Measurements from ENCODE around the gene MLPH.

Gene MLPH

DNA sequence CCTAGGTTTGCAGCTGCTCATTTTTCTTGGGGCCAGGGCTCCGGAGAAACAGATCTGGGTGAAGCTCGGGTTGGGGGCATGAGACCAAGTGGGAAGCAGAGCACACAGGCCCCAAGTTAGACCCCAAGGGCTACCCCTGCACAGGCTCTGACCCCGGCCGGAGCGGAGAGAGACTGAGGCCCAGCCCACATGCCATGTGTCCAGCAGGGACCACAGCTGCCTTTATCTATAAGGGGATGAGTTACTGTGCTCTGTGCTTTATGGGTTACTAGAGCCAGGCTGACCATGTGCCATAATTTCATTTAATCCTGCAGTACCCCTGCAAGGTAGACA, 49.0 kb downstream of the MLPH start:
- TF ChIP-seq, protein P1, sequence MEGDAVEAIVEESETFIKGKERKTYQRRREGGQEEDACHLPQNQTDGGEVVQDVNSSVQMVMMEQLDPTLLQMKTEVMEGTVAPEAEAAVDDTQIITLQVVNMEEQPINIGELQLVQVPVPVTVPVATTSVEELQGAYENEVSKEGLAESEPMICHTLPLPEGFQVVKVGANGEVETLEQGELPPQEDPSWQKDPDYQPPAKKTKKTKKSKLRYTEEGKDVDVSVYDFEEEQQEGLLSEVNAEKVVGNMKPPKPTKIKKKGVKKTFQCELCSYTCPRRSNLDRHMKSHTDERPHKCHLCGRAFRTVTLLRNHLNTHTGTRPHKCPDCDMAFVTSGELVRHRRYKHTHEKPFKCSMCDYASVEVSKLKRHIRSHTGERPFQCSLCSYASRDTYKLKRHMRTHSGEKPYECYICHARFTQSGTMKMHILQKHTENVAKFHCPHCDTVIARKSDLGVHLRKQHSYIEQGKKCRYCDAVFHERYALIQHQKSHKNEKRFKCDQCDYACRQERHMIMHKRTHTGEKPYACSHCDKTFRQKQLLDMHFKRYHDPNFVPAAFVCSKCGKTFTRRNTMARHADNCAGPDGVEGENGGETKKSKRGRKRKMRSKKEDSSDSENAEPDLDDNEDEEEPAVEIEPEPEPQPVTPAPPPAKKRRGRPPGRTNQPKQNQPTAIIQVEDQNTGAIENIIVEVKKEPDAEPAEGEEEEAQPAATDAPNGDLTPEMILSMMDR (IDR thresholded peaks at IDR 0.05; ENCODE audit: insufficient read depth, missing control alignments), result no peak
- DNase-seq (ENCODE audit: insufficient read length, low spot score) (no peak), FAIRE-seq (no peak)

- DNase-seq (ENCODE audit: insufficient read length, low spot score) (no peak), FAIRE-seq (no peak)
These were observed 49.6 kb downstream of the MLPH start for GRCh38 chr2:237536617-237537016.

DNA sequence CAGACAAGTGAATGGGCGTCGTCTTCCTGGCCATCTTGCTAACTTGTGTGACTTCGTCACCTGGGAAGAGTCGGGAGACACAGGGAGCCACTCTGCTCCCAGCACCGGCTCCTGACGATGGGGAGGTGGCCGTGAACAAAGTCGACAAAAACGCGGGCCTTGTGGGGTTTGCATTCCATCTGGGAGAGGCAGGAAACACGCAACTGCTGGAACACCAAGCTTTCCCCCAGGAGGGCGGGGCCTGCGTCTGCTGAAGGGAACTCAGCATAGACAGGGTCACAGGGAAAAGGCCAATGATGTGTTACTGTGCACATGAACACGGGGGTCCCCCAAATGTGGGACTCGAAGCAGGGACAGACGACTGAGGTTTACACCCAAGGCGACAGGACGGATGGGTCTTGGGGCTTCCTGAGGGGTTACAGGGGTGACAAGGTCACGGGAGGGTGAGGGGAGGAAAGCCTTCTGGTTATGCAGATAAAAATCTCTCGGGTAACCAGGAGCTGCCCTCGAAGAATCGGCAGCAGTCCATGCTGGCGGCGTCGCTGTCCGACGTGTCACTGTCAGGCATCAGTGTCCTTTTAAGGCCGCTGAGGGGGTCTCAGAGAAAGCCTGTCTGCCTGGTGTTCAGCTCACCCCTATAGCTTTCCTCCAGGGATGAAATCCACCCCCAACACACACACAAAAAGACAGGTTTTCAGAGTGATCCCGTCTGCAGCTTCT, 51.1 kb downstream of the MLPH start:
- FAIRE-seq, result no peak
- DNase-seq (ENCODE audit: insufficient read length, low spot score), result no peak
- TF ChIP-seq, protein P1 (IDR thresholded peaks at IDR 0.05; ENCODE audit: insufficient read depth, missing control alignments), result no peak

More at GRCh38 chr2:237536617-237537016, 49.6 kb downstream of the MLPH start:
- TF ChIP-seq, protein P1 (IDR thresholded peaks at IDR 0.05; ENCODE audit: insufficient read depth, missing control alignments), result no peak

DNA sequence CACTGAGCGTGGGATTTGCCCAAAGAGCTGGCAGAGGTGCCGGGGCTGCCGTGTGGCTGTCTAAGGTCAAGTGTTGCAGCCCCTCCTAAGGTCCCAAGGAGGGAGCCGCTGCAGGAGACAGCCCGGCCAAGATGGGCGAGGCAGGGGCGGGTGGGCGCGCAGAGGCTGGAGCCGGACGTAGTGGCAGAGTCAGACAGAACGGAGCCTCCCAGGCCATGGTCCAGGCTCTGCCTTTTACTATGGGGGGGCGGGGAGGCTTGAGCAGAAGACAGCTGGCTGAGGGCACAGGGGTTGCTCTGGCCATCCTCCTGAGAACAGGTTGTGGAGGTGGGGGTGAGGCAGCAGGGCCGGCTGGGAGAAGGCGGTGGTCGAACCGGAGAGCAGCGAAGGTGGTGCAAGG, 51.9 kb downstream of the MLPH start:
- TF ChIP-seq, protein P1 (IDR thresholded peaks at IDR 0.05; ENCODE audit: insufficient read depth, missing control alignments), result no peak
- no peak for DNase-seq (ENCODE audit: insufficient read length, low spot score)
- FAIRE-seq, result no peak

DNA sequence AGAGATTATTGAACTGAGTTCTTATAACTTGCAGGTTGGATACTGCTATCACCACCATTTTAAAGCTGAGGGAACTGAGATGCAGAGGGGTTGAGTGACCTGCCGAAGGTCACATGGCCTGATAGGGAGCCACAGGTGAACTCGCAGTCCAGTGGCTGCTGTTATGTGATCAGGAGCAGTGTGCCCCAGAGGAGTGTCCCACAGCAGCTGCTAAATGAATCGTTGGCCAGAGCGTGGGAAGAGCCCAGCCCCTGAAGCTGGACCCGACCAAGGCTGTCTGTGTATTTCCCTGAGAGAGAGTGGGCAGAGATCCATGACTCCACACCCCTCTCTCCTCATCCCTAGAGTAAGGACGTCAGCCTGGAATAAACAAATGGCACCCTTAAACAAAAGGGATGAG, 52.6 kb downstream of the MLPH start:
- DNase-seq (ENCODE audit: insufficient read length, low spot score), result no peak
- FAIRE-seq, result no peak
- TF ChIP-seq, protein P1 (IDR thresholded peaks at IDR 0.05; ENCODE audit: insufficient read depth, missing control alignments), result no peak

DNA sequence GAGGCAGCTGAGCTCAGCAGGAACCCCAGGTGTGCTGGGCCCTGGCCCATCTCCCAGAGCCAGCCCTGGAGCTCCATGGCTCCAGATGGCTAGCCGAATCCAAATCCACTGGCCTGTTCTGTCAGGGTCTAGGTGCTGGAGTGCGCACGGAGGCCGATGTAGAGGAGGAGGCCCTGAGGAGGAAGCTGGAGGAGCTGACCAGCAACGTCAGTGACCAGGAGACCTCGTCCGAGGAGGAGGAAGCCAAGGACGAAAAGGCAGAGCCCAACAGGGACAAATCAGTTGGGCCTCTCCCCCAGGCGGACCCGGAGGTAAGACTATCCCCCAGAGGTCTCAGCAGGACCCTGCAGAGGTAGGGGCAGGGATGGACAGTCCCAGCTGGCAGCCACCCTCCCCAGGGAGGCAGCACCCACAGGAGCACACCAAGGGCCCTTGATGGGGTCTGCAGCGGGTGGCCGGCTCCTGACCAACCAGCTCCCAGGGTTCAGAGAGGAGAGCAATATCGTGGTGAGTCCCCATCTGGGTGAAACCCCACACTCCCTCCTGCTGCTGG, 53.2 kb downstream of the MLPH start:
- TF ChIP-seq, protein P1 (IDR thresholded peaks at IDR 0.05; ENCODE audit: insufficient read depth, missing control alignments), result no peak
- no peak for DNase-seq (ENCODE audit: insufficient read length, low spot score)
- no peak for FAIRE-seq

DNA sequence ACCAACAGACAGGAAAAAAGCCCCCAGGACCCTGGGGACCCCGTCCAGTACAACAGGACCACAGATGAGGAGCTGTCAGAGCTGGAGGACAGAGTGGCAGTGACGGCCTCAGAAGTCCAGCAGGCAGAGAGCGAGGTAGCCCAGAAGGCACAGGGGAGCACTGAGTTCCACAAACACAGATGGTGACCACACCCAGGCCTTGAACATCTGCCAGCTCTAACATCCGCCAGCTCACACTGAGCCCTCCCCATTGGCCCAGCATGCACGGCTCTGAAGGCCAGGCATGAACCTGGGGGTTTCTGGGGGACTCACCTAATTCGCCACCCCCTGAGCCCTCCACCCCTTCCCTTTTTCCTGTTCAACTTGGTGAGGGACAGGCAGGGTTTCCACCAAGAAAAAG, 53.8 kb downstream of the MLPH start:
- FAIRE-seq (no peak), DNase-seq (ENCODE audit: insufficient read length, low spot score) (no peak)
- TF ChIP-seq, protein P1 (IDR thresholded peaks at IDR 0.05; ENCODE audit: insufficient read depth, missing control alignments), result no peak

Data from D721Med (cell line).